GM18508 (cell line): ENCODE data around the gene ATP5F1D.

Experiments used
- ATAC-seq: cut with Tn5 transposase; IDR thresholded peaks from one replicate; pipeline ENCODE4 v1.9.1; 2021; ENCODE audit warnings: moderate number of reproducible peaks; ENCODE audit not compliant: insufficient read depth, unreplicated experiment

ATP5F1D gene

GRCh38 chr19:1220477-1220930 is 21.0 kb upstream of the ATP5F1D start:
- ATAC-seq = no peak

GRCh38 chr19:1220976-1221903 is 20.3 kb upstream of the ATP5F1D start:
- ATAC-seq = no peak

GRCh38 chr19:1221904-1222255 is 19.7 kb upstream of the ATP5F1D start:
- ATAC-seq = no peak

GRCh38 chr19:1222394-1222793 is 19.2 kb upstream of the ATP5F1D start:
- ATAC-seq = no peak

GRCh38 chr19:1223018-1223855 is 18.3 kb upstream of the ATP5F1D start:
- ATAC-seq = no peak

- no peak for ATAC-seq
These were observed 17.3 kb upstream of the ATP5F1D start for GRCh38 chr19:1224047-1224825.

GRCh38 chr19:1224847-1225246 is 16.7 kb upstream of the ATP5F1D start:
- no peak for ATAC-seq

GRCh38 chr19:1225440-1226226 is 15.9 kb upstream of the ATP5F1D start:
- ATAC-seq = no peak

- ATAC-seq = no peak
These were observed 15.4 kb upstream of the ATP5F1D start for GRCh38 chr19:1226227-1226518.

- ATAC-seq = no peak
These were observed 14.8 kb upstream of the ATP5F1D start for GRCh38 chr19:1226522-1227303.

- ATAC-seq = no peak
These were observed 14.1 kb upstream of the ATP5F1D start for GRCh38 chr19:1227304-1228054.

GRCh38 chr19:1228161-1228957 is 13.2 kb upstream of the ATP5F1D start:
- no peak for ATAC-seq

- ATAC-seq = no peak
These were observed 12.3 kb upstream of the ATP5F1D start for GRCh38 chr19:1229056-1229923.

GRCh38 chr19:1229924-1230782 is 11.4 kb upstream of the ATP5F1D start:
- no peak for ATAC-seq

GRCh38 chr19:1230783-1231489 is 10.6 kb upstream of the ATP5F1D start:
- ATAC-seq = no peak
